Ishikawa (cell line): ENCODE data around the gene SLC10A7.

Experiments
- CEBPB ChIP-seq: IDR thresholded peaks from 2 replicates; pipeline ENCODE4 v1.6.1; 2012
- CREB1 ChIP-seq: IDR thresholded peaks from 2 replicates; pipeline ENCODE4 v1.6.1; 2012; ENCODE audit warnings: low read depth
- EGR1 ChIP-seq: IDR thresholded peaks from 2 replicates; pipeline ENCODE4 v1.6.1; 2012
- EP300 ChIP-seq: IDR thresholded peaks from 2 replicates; pipeline ENCODE4 v1.6.1; 2012; ENCODE audit warnings: borderline replicate concordance
- FOXM1 ChIP-seq: IDR thresholded peaks from 2 replicates; pipeline ENCODE4 v1.6.1; 2012; ENCODE audit warnings: low read depth, borderline replicate concordance
- MAX ChIP-seq: IDR thresholded peaks from 2 replicates; pipeline ENCODE4 v1.6.1; 2012
- NFIC ChIP-seq: IDR thresholded peaks from 2 replicates; pipeline ENCODE4 v1.6.1; 2012
- RAD21 ChIP-seq: IDR thresholded peaks from 2 replicates; pipeline ENCODE4 v1.6.1; 2012; ENCODE audit warnings: low read depth
- REST ChIP-seq: IDR thresholded peaks from 2 replicates; pipeline ENCODE4 v1.6.1; 2012; ENCODE audit warnings: low read depth, mild to moderate bottlenecking
- TAF1 ChIP-seq: IDR thresholded peaks from 2 replicates; pipeline ENCODE4 v1.6.1; 2012; ENCODE audit warnings: low read depth, mild to moderate bottlenecking
- TCF12 ChIP-seq: IDR thresholded peaks from 2 replicates; pipeline ENCODE4 v1.6.1; 2012; ENCODE audit warnings: low read depth
- TEAD4 ChIP-seq: IDR thresholded peaks from 2 replicates; pipeline ENCODE4 v1.6.1; 2012
- USF1 ChIP-seq: IDR thresholded peaks from 2 replicates; pipeline ENCODE4 v1.6.1; 2012
- YY1 ChIP-seq: IDR thresholded peaks from 2 replicates; pipeline ENCODE4 v1.6.1; 2012; ENCODE audit warnings: low read depth
- ZBTB7A ChIP-seq: IDR thresholded peaks from 2 replicates; pipeline ENCODE4 v1.6.1; 2012; ENCODE audit warnings: low read depth

SLC10A7 gene

GRCh38 chr4:146445198-146446150, 76.3 kb downstream of the SLC10A7 start:
- TF ChIP-seq REST (no peak), FOXM1 (no peak), ZBTB7A (no peak), TCF12 (no peak), CEBPB (no peak), MAX (no peak), CREB1 (no peak), YY1 (no peak), EP300 (no peak), EGR1 (no peak), TAF1 (no peak), RAD21 (no peak), USF1 (no peak), NFIC (no peak), TEAD4 (no peak)

GRCh38 chr4:146443525-146443924, 78.2 kb downstream of the SLC10A7 start:
- TF ChIP-seq USF1, result no peak
- TF ChIP-seq NFIC, result no peak
- TF ChIP-seq TCF12, result no peak
- TF ChIP-seq EGR1, result no peak
- no peak for TF ChIP-seq FOXM1
- no peak for TF ChIP-seq CREB1
- TF ChIP-seq TAF1, result no peak
- no peak for TF ChIP-seq REST
- TF ChIP-seq CEBPB, result no peak
- no peak for TF ChIP-seq YY1
- no peak for TF ChIP-seq EP300
- no peak for TF ChIP-seq ZBTB7A
- TF ChIP-seq TEAD4, result no peak
- TF ChIP-seq RAD21, result no peak
- TF ChIP-seq MAX, result no peak

GRCh38 chr4:146442801-146443200, 78.9 kb downstream of the SLC10A7 start:
- TF ChIP-seq CEBPB (no peak), USF1 (no peak), TEAD4 (no peak), TAF1 (no peak), NFIC (no peak), MAX (no peak), ZBTB7A (no peak), EGR1 (no peak), YY1 (no peak), REST (no peak), RAD21 (no peak), CREB1 (no peak), EP300 (no peak), FOXM1 (no peak), TCF12 (no peak)
